GM12878 (cell line): Measurements from ENCODE around the gene TMEM131L. TPM values are rescaled to one million over a fixed set of nuclear protein-coding genes. Genes with fewer than 3 reads are reported as not detected.
A peak's percentile ranks its signal among the peaks of the same experiment; 100 is the strongest.

Experiments used
- CREB1 ChIP-seq: IDR thresholded peaks from 2 replicates; pipeline ENCODE4 v1.6.1; 2012; ENCODE audit warnings: low read depth, mild to moderate bottlenecking, inconsistent platforms
- ETV6 ChIP-seq, 2 experiments: fragments of 450-650 bp in 1 of 2; IDR thresholded peaks in 1 of 2; conservative IDR thresholded peaks in 1 of 2; 2 replicates each; pipeline ENCODE4 v1.6.1; 2014; ENCODE audit warnings: antibody characterized with exemption in 1 of 2, borderline replicate concordance in 1 of 2, low read depth in 1 of 2, mild to moderate bottlenecking in 1 of 2, moderate library complexity in 1 of 2
- FOXK2 ChIP-seq: fragments of 450-650 bp; IDR thresholded peaks from 2 replicates; pipeline ENCODE4 v1.6.1; 2017; ENCODE audit warnings: mild to moderate bottlenecking, moderate library complexity
- JUNB ChIP-seq: IDR thresholded peaks from 2 replicates; pipeline ENCODE4 v1.6.1; 2016; ENCODE audit warnings: antibody characterized with exemption, mild to moderate bottlenecking
- MTA3 ChIP-seq: IDR thresholded peaks from 2 replicates; pipeline ENCODE4 v1.6.1; 2012; ENCODE audit warnings: low read length, inconsistent platforms, borderline replicate concordance
- NRF1 ChIP-seq: conservative IDR thresholded peaks from 2 replicates; pipeline ENCODE4 v1.6.1; 2011; ENCODE audit warnings: mild to moderate bottlenecking, low read depth, low read length, improper control_type of control experiment
- RAD21 ChIP-seq: IDR thresholded peaks from 2 replicates; pipeline ENCODE4 v1.6.1; 2011; ENCODE audit warnings: mild to moderate bottlenecking, low read depth, low read length, moderate library complexity; ENCODE audit not compliant: insufficient read depth
- RFX5 ChIP-seq: IDR thresholded peaks from 2 replicates; pipeline ENCODE4 v1.6.1; 2011; ENCODE audit warnings: low read depth, low read length, improper control_type of control experiment
- RUNX3 ChIP-seq: IDR thresholded peaks from 2 replicates; pipeline ENCODE4 v1.6.1; 2012; ENCODE audit warnings: low read length, inconsistent platforms
- SMARCA5 ChIP-seq: fragments of 450-650 bp; IDR thresholded peaks from 2 replicates; pipeline ENCODE4 v1.6.1; 2017; ENCODE audit warnings: mild to moderate bottlenecking
- WRNIP1 ChIP-seq: IDR thresholded peaks from 2 replicates; pipeline ENCODE4 v1.6.1; 2011; ENCODE audit warnings: low read depth, low read length, improper control_type of control experiment, borderline replicate concordance
- ZBED1 ChIP-seq: IDR thresholded peaks from 2 replicates; pipeline ENCODE4 v1.6.1; 2016; ENCODE audit warnings: borderline replicate concordance
- ZNF622 ChIP-seq: fragments of 450-650 bp; IDR thresholded peaks from 2 replicates; pipeline ENCODE4 v1.6.1; 2017; ENCODE audit warnings: mild to moderate bottlenecking, inconsistent platforms
- polyA plus RNA-seq, 11 experiments: library from polyadenylated mRNA; depleted of rRNA in 4 of 11; unstranded in 6 of 11; stranded (reverse) in 5 of 11; fragments of >200 nt; fragmentation: Nextera tagmentation in 4 of 11; fragmentation: Illumina TruSeq in 1 of 11; extraction: Ambion mirVana in 4 of 11; extraction: Trizol in 1 of 11; gene quantifications; 1 replicate in 1 of 11; 2 replicates in 10 of 11; pipeline versions ENCODE4 v1.2.1 to v1.2.3, GENCODE V29; 2011 to 2016; ENCODE audit warnings: inconsistent platforms in 2 of 11, missing spikeins in 2 of 11, low read depth in 1 of 11
- total RNA-seq, 4 experiments: library from RNA; depleted of rRNA in 3 of 4; stranded (reverse); fragments of >200 nt in 3 of 4; fragmentation: Illumina TruSeq in 1 of 4; extraction: Trizol in 1 of 4; gene quantifications; 2 replicates each; pipeline versions ENCODE4 v1.2.1 to v1.2.3, GENCODE V29; 2013 to 2021
- TF ChIP-seq, protein P1 (sequence below): fragments of 450-650 bp; IDR thresholded peaks from 2 replicates; pipeline ENCODE4 v1.6.1; 2016; ENCODE audit warnings: mild to moderate bottlenecking, moderate library complexity, borderline replicate concordance
- TF ChIP-seq, protein P2 (sequence below): fragments of 450-650 bp; IDR thresholded peaks from 2 replicates; pipeline ENCODE4 v1.6.1; 2017; ENCODE audit warnings: mild to moderate bottlenecking, moderate library complexity
- TF ChIP-seq, protein P3 (sequence below): IDR thresholded peaks from 2 replicates; pipeline ENCODE4 v1.6.1; 2012; ENCODE audit warnings: low read length, inconsistent platforms
- TF ChIP-seq, protein P4 (sequence below): IDR thresholded peaks from 2 replicates; pipeline ENCODE4 v1.6.1; 2012; ENCODE audit warnings: low read depth, low read length, improper control_type of control experiment

Gene TMEM131L
- total and polyA plus RNA-seq, 10 of the 15 experiments (the other 5 are each of a cell fraction or from before 2014, with no cell fraction given), result 8.5 to 101 (median 74.4) TPM

DNA sequence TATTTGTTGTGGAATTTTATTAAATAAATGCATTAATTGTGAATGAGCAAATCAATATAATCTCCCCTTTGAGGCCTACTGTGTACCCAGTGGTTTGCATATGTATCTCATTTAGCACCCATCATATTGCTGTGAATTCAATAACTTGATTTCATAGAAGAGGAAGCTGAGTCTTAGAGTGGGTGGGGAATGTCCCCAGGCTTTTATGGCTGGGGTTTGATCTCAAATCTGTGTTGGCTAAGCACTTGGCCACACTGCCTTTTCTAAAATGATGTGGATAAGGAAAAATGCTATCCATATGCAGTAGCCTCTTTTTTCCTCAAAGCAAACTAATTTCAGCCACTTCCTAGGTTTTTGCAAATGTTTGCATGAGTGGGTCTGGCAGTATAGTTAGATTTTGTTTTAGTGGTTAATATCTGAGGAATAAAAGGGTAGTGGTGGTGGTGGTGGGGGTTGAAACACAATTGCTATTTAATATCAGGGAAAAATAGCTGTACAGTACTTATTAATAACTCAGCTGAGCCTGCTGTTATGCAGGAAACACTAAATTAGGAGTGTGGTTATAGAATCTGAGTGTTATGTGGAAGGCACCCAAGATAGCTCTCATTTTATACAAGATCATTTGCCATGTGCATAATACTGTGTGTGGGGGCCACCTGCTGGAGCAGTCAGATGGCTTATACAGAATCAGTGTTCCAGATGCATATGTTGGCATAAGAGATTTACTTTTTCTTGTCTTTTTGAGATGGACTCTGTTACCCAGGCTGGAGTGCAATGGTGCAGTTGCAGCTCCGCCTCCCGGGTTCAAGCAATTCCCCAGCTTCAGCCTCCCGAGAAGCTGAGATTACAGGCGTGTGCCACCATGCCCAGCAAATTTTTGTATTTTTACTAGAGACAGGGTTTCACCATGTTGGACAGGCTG lies 108.0 kb downstream of the TMEM131L start (continued):
- TF ChIP-seq, protein P1, sequence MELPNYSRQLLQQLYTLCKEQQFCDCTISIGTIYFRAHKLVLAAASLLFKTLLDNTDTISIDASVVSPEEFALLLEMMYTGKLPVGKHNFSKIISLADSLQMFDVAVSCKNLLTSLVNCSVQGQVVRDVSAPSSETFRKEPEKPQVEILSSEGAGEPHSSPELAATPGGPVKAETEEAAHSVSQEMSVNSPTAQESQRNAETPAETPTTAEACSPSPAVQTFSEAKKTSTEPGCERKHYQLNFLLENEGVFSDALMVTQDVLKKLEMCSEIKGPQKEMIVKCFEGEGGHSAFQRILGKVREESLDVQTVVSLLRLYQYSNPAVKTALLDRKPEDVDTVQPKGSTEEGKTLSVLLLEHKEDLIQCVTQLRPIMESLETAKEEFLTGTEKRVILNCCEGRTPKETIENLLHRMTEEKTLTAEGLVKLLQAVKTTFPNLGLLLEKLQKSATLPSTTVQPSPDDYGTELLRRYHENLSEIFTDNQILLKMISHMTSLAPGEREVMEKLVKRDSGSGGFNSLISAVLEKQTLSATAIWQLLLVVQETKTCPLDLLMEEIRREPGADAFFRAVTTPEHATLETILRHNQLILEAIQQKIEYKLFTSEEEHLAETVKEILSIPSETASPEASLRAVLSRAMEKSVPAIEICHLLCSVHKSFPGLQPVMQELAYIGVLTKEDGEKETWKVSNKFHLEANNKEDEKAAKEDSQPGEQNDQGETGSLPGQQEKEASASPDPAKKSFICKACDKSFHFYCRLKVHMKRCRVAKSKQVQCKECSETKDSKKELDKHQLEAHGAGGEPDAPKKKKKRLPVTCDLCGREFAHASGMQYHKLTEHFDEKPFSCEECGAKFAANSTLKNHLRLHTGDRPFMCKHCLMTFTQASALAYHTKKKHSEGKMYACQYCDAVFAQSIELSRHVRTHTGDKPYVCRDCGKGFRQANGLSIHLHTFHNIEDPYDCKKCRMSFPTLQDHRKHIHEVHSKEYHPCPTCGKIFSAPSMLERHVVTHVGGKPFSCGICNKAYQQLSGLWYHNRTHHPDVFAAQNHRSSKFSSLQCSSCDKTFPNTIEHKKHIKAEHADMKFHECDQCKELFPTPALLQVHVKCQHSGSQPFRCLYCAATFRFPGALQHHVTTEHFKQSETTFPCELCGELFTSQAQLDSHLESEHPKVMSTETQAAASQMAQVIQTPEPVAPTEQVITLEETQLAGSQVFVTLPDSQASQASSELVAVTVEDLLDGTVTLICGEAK, result no peak
- TF ChIP-seq RFX5 (no peak), RAD21 (peak; percentile 81), ETV6 (conservative IDR thresholded peaks at IDR 0.05 in 1 of 2, IDR thresholded peaks at IDR 0.05 in 1 of 2; ENCODE audit: borderline replicate concordance in 1 of 2, low read depth in 1 of 2) (peak in 1 of 2 experiments; percentile 29; a peak in 1 of 4 replicates), WRNIP1 (no peak), JUNB (0 out of 2 replicates have a peak, but pooled peaks have one; percentile 14), NRF1 (no peak), ZNF622 (no peak), MTA3 (peak; percentile 70; the same call in 1 of the 2 replicates), CREB1 (no peak), FOXK2 (no peak), SMARCA5 (0 out of 2 replicates have a peak, but pooled peaks have one; percentile 29), ZBED1 (peak; percentile 27; the same call in 1 of the 2 replicates), RUNX3 (peak; percentile 25; the same call in 1 of the 2 replicates)
- TF ChIP-seq, protein P2, sequence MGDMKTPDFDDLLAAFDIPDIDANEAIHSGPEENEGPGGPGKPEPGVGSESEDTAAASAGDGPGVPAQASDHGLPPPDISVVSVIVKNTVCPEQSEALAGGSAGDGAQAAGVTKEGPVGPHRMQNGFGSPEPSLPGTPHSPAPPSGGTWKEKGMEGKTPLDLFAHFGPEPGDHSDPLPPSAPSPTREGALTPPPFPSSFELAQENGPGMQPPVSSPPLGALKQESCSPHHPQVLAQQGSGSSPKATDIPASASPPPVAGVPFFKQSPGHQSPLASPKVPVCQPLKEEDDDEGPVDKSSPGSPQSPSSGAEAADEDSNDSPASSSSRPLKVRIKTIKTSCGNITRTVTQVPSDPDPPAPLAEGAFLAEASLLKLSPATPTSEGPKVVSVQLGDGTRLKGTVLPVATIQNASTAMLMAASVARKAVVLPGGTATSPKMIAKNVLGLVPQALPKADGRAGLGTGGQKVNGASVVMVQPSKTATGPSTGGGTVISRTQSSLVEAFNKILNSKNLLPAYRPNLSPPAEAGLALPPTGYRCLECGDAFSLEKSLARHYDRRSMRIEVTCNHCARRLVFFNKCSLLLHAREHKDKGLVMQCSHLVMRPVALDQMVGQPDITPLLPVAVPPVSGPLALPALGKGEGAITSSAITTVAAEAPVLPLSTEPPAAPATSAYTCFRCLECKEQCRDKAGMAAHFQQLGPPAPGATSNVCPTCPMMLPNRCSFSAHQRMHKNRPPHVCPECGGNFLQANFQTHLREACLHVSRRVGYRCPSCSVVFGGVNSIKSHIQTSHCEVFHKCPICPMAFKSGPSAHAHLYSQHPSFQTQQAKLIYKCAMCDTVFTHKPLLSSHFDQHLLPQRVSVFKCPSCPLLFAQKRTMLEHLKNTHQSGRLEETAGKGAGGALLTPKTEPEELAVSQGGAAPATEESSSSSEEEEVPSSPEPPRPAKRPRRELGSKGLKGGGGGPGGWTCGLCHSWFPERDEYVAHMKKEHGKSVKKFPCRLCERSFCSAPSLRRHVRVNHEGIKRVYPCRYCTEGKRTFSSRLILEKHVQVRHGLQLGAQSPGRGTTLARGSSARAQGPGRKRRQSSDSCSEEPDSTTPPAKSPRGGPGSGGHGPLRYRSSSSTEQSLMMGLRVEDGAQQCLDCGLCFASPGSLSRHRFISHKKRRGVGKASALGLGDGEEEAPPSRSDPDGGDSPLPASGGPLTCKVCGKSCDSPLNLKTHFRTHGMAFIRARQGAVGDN, result no peak
- TF ChIP-seq, protein P3, sequence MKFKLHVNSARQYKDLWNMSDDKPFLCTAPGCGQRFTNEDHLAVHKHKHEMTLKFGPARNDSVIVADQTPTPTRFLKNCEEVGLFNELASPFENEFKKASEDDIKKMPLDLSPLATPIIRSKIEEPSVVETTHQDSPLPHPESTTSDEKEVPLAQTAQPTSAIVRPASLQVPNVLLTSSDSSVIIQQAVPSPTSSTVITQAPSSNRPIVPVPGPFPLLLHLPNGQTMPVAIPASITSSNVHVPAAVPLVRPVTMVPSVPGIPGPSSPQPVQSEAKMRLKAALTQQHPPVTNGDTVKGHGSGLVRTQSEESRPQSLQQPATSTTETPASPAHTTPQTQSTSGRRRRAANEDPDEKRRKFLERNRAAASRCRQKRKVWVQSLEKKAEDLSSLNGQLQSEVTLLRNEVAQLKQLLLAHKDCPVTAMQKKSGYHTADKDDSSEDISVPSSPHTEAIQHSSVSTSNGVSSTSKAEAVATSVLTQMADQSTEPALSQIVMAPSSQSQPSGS, result peak; percentile 42
- TF ChIP-seq, protein P4, sequence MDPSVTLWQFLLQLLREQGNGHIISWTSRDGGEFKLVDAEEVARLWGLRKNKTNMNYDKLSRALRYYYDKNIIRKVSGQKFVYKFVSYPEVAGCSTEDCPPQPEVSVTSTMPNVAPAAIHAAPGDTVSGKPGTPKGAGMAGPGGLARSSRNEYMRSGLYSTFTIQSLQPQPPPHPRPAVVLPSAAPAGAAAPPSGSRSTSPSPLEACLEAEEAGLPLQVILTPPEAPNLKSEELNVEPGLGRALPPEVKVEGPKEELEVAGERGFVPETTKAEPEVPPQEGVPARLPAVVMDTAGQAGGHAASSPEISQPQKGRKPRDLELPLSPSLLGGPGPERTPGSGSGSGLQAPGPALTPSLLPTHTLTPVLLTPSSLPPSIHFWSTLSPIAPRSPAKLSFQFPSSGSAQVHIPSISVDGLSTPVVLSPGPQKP, result no peak
